ENCODE data around the gene PTPRD. TPM values are rescaled to one million over a fixed set of nuclear protein-coding genes. Genes with fewer than 3 reads are reported as not detected.

Gene PTPRD
- total and polyA plus RNA-seq, 9 of the 15 experiments (the other 6 are each of a cell fraction or from before 2014, with no cell fraction given), result 0.11 TPM; not detected in 8

DNA sequence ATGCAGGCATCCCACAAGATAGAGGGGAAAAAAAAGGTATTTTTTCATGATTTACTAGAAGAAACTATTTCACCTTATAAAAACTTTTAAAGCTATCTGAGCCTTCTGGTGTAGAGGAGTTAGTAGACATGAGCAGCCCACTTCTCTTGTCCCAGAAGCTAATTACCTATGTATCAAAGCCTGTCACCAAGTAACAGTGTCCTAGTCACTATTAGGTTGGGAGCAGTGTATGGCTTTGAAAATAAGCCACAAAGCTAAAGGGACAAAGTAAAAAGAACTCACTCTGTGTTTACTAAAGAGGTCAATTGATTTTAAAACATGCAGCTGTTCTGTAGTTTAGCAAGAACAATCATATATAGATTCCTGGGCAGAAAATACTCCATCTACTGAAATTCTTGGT is 1286.1 kb downstream of the PTPRD start (continued):
- no peak for TF ChIP-seq BMI1 (IDR thresholded peaks at IDR 0.05; ENCODE audit: low read length)
- TF ChIP-seq, protein P1, sequence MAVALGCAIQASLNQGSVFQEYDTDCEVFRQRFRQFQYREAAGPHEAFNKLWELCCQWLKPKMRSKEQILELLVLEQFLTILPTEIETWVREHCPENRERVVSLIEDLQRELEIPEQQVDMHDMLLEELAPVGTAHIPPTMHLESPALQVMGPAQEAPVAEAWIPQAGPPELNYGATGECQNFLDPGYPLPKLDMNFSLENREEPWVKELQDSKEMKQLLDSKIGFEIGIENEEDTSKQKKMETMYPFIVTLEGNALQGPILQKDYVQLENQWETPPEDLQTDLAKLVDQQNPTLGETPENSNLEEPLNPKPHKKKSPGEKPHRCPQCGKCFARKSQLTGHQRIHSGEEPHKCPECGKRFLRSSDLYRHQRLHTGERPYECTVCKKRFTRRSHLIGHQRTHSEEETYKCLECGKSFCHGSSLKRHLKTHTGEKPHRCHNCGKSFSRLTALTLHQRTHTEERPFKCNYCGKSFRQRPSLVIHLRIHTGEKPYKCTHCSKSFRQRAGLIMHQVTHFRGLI (CRISPR knock-in tag; IDR thresholded peaks at IDR 0.05), result no peak

DNA sequence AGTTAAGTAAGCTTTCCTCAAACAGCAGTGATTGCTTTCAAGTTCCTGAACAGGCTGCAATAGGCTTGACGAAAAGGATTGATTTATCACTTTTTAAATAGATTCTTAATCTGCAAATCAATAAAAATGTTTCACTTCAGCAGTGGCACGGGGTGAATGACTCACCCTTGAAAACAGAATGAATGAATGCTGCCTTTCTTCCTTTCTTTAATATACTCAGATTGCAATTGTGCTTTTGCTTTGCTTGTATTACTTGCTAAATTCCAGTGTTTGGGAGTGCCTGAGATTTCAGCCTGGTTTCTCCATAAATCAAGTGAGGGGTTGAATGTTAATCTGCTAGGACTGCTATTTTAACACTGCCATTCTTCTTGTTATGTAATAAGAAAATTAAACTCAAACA is 1293.8 kb downstream of the PTPRD start:
- Histone ChIP-seq H3K79me2 (ENCODE audit: control insufficient read depth, insufficient read depth, low read length) (no peaks in the 10 kb centered on the region), H2AFZ (ENCODE audit: low read depth, low read length) (no peak overlapping the region), H3K9me1 (ENCODE audit: control insufficient read depth, insufficient read depth, low read length) (no peaks in the 10 kb centered on the region), H3K9me3 (replicated peaks; ENCODE audit: control insufficient read depth, insufficient read depth, low read depth, low read length) (no peaks in the 10 kb centered on the region), H3K4me1 (replicated peaks in 1 of 2; ENCODE audit: control insufficient read depth in 2 of 2, insufficient read depth in 2 of 2, low read length in 2 of 2) (no peaks in the 10 kb centered on the region), H4K20me1 (replicated peaks; ENCODE audit: control insufficient read depth, insufficient read depth, low read length) (no peaks in the 10 kb centered on the region), H3K9ac (ENCODE audit: insufficient read depth in 1 of 2, low read depth in 2 of 2, low read length in 2 of 2) (no peak overlapping the region), H3K4me2 (ENCODE audit: insufficient read depth, low read length) (no peak overlapping the region), H3K4me3 (no peak overlapping the region), H3K27ac (ENCODE audit: extremely low read depth, low read depth, low read length) (no peak overlapping the region), H3K36me3 (ENCODE audit: control insufficient read depth, insufficient read depth, low read length) (no peaks in the 10 kb centered on the region), H3K27me3 (ENCODE audit: control insufficient read depth in 2 of 2, insufficient read depth in 2 of 2, low read length in 2 of 2) (no peaks in the 10 kb centered on the region)
- in situ Hi-C loops (cut with MboI) (no loop called here), intact Hi-C loops (cut with micrococcal nuclease) (no loop called here)
- no peak for ATAC-seq
- ChIA-PET POLR2A (no interaction called here), CTCF (ENCODE audit: low intra/inter-chr PET ratio) (no interaction called here)
- no peak for FAIRE-seq
- TF ChIP-seq ILK (tag; IDR thresholded peaks at IDR 0.05; ENCODE audit: borderline replicate concordance, low read depth) (no peak), MTA1 (IDR thresholded peaks at IDR 0.05; ENCODE audit: borderline replicate concordance) (no peak), ZNF668 (CRISPR knock-in tag; IDR thresholded peaks at IDR 0.05) (no peak), HMGN3 (IDR thresholded peaks at IDR 0.05; ENCODE audit: borderline replicate concordance, extremely low read depth, insufficient read length, low read depth, low read length) (no peak), DDX20 (tag; IDR thresholded peaks at IDR 0.05; ENCODE audit: low read depth) (no peak), KLF1 (tag; IDR thresholded peaks at IDR 0.05) (no peak), PTRF (tag; IDR thresholded peaks at IDR 0.05) (no peak), NCOA1 (IDR thresholded peaks at IDR 0.05; ENCODE audit: low read depth) (no peak)
- TF ChIP-seq, protein P1 (CRISPR knock-in tag; IDR thresholded peaks at IDR 0.05), result no peak
- TF ChIP-seq, protein P2, sequence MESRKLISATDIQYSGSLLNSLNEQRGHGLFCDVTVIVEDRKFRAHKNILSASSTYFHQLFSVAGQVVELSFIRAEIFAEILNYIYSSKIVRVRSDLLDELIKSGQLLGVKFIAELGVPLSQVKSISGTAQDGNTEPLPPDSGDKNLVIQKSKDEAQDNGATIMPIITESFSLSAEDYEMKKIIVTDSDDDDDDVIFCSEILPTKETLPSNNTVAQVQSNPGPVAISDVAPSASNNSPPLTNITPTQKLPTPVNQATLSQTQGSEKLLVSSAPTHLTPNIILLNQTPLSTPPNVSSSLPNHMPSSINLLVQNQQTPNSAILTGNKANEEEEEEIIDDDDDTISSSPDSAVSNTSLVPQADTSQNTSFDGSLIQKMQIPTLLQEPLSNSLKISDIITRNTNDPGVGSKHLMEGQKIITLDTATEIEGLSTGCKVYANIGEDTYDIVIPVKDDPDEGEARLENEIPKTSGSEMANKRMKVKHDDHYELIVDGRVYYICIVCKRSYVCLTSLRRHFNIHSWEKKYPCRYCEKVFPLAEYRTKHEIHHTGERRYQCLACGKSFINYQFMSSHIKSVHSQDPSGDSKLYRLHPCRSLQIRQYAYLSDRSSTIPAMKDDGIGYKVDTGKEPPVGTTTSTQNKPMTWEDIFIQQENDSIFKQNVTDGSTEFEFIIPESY (CRISPR knock-in tag; IDR thresholded peaks at IDR 0.05), result no peak
- no peak for DNase-seq (ENCODE audit: extremely low read depth in 1 of 4, low spot score in 3 of 4)
- no TSS peak for BruUV-seq (replicated peaks)
- WGBS (ENCODE audit: insufficient coverage, low coverage, missing lambda C conversion rate), result 0% methylated on average over 2 of the region's 2 CpGs
